Liver (tissue), 9 donors: ENCODE measurements around the gene HSD11B1L. TPM values are rescaled to one million over a fixed set of nuclear protein-coding genes. Genes with fewer than 3 reads are reported as not detected.

ENCODE experiments used
- DNase-seq: peaks from one replicate; pipeline ENCODE4 v3.0.0-alpha.2; 2017; ENCODE audit warnings: low spot score
- H3K27ac ChIP-seq, 2 donors: one replicate each; pipeline ENCODE4 v1.7.0; 2013; ENCODE audit warnings: inconsistent platforms in 2 of 2, low read length in 2 of 2, control low read depth in 1 of 2, low read depth in 1 of 2, mild to moderate bottlenecking in 1 of 2
- H3K27me3 ChIP-seq, 4 donors: one replicate each; pipeline versions ENCODE4 v1.6.1 to v1.7.0; 2013; ENCODE audit warnings: low read length in 3 of 4, inconsistent platforms in 1 of 4, mild to moderate bottlenecking in 1 of 4, moderate library complexity in 1 of 4; ENCODE audit not compliant: control insufficient read depth in 4 of 4, insufficient read depth in 4 of 4
- H3K36me3 ChIP-seq, 4 donors: one replicate each; pipeline versions ENCODE4 v1.6.1 to v1.7.0; 2013; ENCODE audit warnings: low read length in 3 of 4, mild to moderate bottlenecking in 3 of 4, low read depth in 1 of 4, moderate library complexity in 1 of 4; ENCODE audit not compliant: control insufficient read depth in 4 of 4, insufficient read depth in 3 of 4
- H3K4me1 ChIP-seq, 4 donors: one replicate each; pipeline versions ENCODE4 v1.6.1 to v1.7.0; 2013; ENCODE audit warnings: low read length in 3 of 4, mild to moderate bottlenecking in 3 of 4, moderate library complexity in 1 of 4; ENCODE audit not compliant: control insufficient read depth in 4 of 4, insufficient read depth in 4 of 4
- H3K4me3 ChIP-seq, 3 donors: one replicate each; pipeline versions ENCODE4 v1.6.1 to v1.7.0; 2013; ENCODE audit warnings: low read length in 3 of 3, control low read depth in 1 of 3, low read depth in 1 of 3, mild to moderate bottlenecking in 1 of 3
- H3K9ac ChIP-seq, 2 donors: one replicate each; pipeline ENCODE4 v1.7.0; 2013; ENCODE audit warnings: low read length in 2 of 2, mild to moderate bottlenecking in 2 of 2, moderate library complexity in 2 of 2, control low read depth in 1 of 2, low read depth in 1 of 2
- H3K9me3 ChIP-seq, 4 donors: one replicate each; pipeline versions ENCODE4 v1.6.1 to v1.7.0; 2013; ENCODE audit warnings: low read length in 3 of 4; ENCODE audit not compliant: control insufficient read depth in 4 of 4
- ATF3 ChIP-seq: IDR thresholded peaks from 2 replicates; pipeline ENCODE4 v1.6.1; 2016; ENCODE audit warnings: antibody characterized with exemption
- CTCF ChIP-seq: fragments of 150-350 bp; IDR thresholded peaks from 2 replicates; pipeline ENCODE4 v1.5.1; 2017; ENCODE audit warnings: improper control_type of control experiment, low read depth, low read length; ENCODE audit not compliant: missing input control
- EGR1 ChIP-seq, 2 donors: IDR thresholded peaks; 2 replicates each; pipeline ENCODE4 v1.6.1; 2016 to 2018; ENCODE audit warnings: antibody characterized with exemption in 2 of 2, low read depth in 2 of 2
- FOXA1 ChIP-seq: IDR thresholded peaks from 2 replicates; pipeline ENCODE4 v1.6.1; 2016; ENCODE audit warnings: antibody characterized with exemption
- FOXA2 ChIP-seq: IDR thresholded peaks from 2 replicates; pipeline ENCODE4 v1.6.1; 2016; ENCODE audit warnings: antibody characterized with exemption
- GABPA ChIP-seq, 2 donors: IDR thresholded peaks in 1 of 2; conservative IDR thresholded peaks in 1 of 2; 2 replicates each; pipeline ENCODE4 v1.6.1; 2016; ENCODE audit warnings: antibody characterized with exemption in 2 of 2, mild to moderate bottlenecking in 1 of 2, moderate library complexity in 1 of 2
- HNF4A ChIP-seq, 2 donors: conservative IDR thresholded peaks; 2 replicates each; pipeline ENCODE4 v1.6.1; 2016; ENCODE audit warnings: antibody characterized with exemption in 2 of 2, mild to moderate bottlenecking in 2 of 2
- HNF4G ChIP-seq: IDR thresholded peaks from 2 replicates; pipeline ENCODE4 v1.6.1; 2016; ENCODE audit warnings: antibody characterized with exemption
- JUND ChIP-seq, 2 donors: IDR thresholded peaks; 2 replicates each; pipeline ENCODE4 v1.6.1; 2016; ENCODE audit warnings: antibody characterized with exemption in 2 of 2
- MAX ChIP-seq: IDR thresholded peaks from 2 replicates; pipeline ENCODE4 v1.6.1; 2016; ENCODE audit warnings: antibody characterized with exemption
- NR2F2 ChIP-seq: IDR thresholded peaks from 2 replicates; pipeline ENCODE4 v1.6.1; 2016; ENCODE audit warnings: antibody characterized with exemption
- RAD21 ChIP-seq, 2 donors: IDR thresholded peaks; 2 replicates each; pipeline ENCODE4 v1.6.1; 2016; ENCODE audit warnings: antibody characterized with exemption in 2 of 2, mild to moderate bottlenecking in 2 of 2
- REST ChIP-seq: IDR thresholded peaks from 2 replicates; pipeline ENCODE4 v1.6.1; 2016; ENCODE audit warnings: antibody characterized with exemption, mild to moderate bottlenecking
- RXRA ChIP-seq, 2 donors: IDR thresholded peaks; 2 replicates each; pipeline ENCODE4 v1.6.1; 2017 to 2018; ENCODE audit warnings: antibody characterized with exemption in 2 of 2, mild to moderate bottlenecking in 1 of 2
- SP1 ChIP-seq: IDR thresholded peaks from 2 replicates; pipeline ENCODE4 v1.6.1; 2018; ENCODE audit warnings: antibody characterized with exemption, mild to moderate bottlenecking
- TAF1 ChIP-seq: conservative IDR thresholded peaks from 2 replicates; pipeline ENCODE4 v1.6.1; 2016; ENCODE audit warnings: antibody characterized with exemption, mild to moderate bottlenecking
- YY1 ChIP-seq: IDR thresholded peaks from 2 replicates; pipeline ENCODE4 v1.6.1; 2016; ENCODE audit warnings: antibody characterized with exemption, mild to moderate bottlenecking
- ZBTB33 ChIP-seq: IDR thresholded peaks from 2 replicates; pipeline ENCODE4 v1.6.1; 2016; ENCODE audit warnings: antibody characterized with exemption
- WGBS: extraction: QIAGEN DNeasy Blood & Tissue Kit; methylation state at CpG from one replicate; pipeline ENCODE4 v1.1.7; 2013; 5-methylcytosine and 5-hydroxymethylcytosine counted together
- polyA plus RNA-seq, 2 donors: library from polyadenylated mRNA; stranded (reverse) in 1 of 2; unstranded in 1 of 2; fragments of 200-250 nt in 1 of 2; fragments of >200 nt in 1 of 2; fragmentation: Nextera tagmentation in 1 of 2; extraction: Ambion mirVana in 1 of 2; gene quantifications; one replicate each; pipeline versions ENCODE4 v1.2.1 to v1.2.3, GENCODE V29; 2013 to 2015
- total RNA-seq, 2 donors: library from RNA; depleted of rRNA; stranded (reverse); fragments of >200 nt; gene quantifications; one replicate each; pipeline ENCODE4 v1.2.3, GENCODE V29; 2014
- donor health status: healthy.
- donor health status: healthy.
- donor health status: healthy.
- donor health status: healthy.
- donor health status: healthy.

Gene HSD11B1L
- total and polyA plus RNA-seq, 4 donors, result 1.3 to 2.5 (median 1.9) TPM

- peaks cover 9 to 42% (median 35%) of the 10 kb centered on the region in 4 donors for H3K36me3 ChIP-seq
- H3K27me3 ChIP-seq, result no peaks in the 10 kb centered on the region
- no peak overlapping the region for H3K9ac ChIP-seq
- no peak overlapping the region for H3K4me3 ChIP-seq
- DNase-seq, result no peak
- H3K4me1 ChIP-seq, result peaks cover 9 to 43% (median 32%) of the 10 kb centered on the region in 4 donors
- WGBS, result 92% methylated on average over 5 of the region's 5 CpGs
- H3K9me3 ChIP-seq, result no peaks in the 10 kb centered on the region
- TF ChIP-seq FOXA2 (no peak), HNF4G (no peak), CTCF (no peak), REST (no peak), JUND (IDR thresholded peaks at IDR 0.05) (no peak), GABPA (IDR thresholded peaks at IDR 0.05 in 1 of 2, conservative IDR thresholded peaks at IDR 0.05 in 1 of 2) (no peak), NR2F2 (no peak), MAX (no peak), TAF1 (no peak), RAD21 (IDR thresholded peaks at IDR 0.05) (no peak), ATF3 (no peak), ZBTB33 (no peak), FOXA1 (no peak), EGR1 (IDR thresholded peaks at IDR 0.05; ENCODE audit: low read depth in 2 of 2) (no peak), SP1 (no peak), RXRA (IDR thresholded peaks at IDR 0.05) (no peak), HNF4A (conservative IDR thresholded peaks at IDR 0.05) (no peak)
- H3K27ac ChIP-seq, result no peak overlapping the region
Measured at GRCh38 chr19:5645409-5645808, 35.4 kb upstream of the HSD11B1L start.

- Histone ChIP-seq H3K36me3 (peaks cover 14 to 53% (median 43%) of the 10 kb centered on the region in 4 donors), H3K27me3 (no peaks in the 10 kb centered on the region), H3K27ac (no peak overlapping the region), H3K9ac (no peak overlapping the region), H3K4me1 (peaks cover 9 to 39% (median 26%) of the 10 kb centered on the region in 4 donors), H3K9me3 (no peaks in the 10 kb centered on the region), H3K4me3 (no peak overlapping the region)
- 95% methylated on average over 4 of the region's 4 CpGs for WGBS
- DNase-seq, result no peak
- TF ChIP-seq EGR1 (IDR thresholded peaks at IDR 0.05; ENCODE audit: low read depth in 2 of 2), result no peak
- TF ChIP-seq TAF1, result no peak
- TF ChIP-seq CTCF, result no peak
- TF ChIP-seq HNF4G, result no peak
- TF ChIP-seq ZBTB33, result no peak
- TF ChIP-seq HNF4A (conservative IDR thresholded peaks at IDR 0.05), result no peak
- TF ChIP-seq NR2F2, result no peak
- no peak for TF ChIP-seq YY1
- no peak for TF ChIP-seq GABPA (IDR thresholded peaks at IDR 0.05 in 1 of 2, conservative IDR thresholded peaks at IDR 0.05 in 1 of 2)
- no peak for TF ChIP-seq SP1
- no peak for TF ChIP-seq FOXA1
- no peak for TF ChIP-seq MAX
- TF ChIP-seq JUND (IDR thresholded peaks at IDR 0.05), result no peak
- no peak for TF ChIP-seq FOXA2
Measured at GRCh38 chr19:5646703-5647102, 34.1 kb upstream of the HSD11B1L start.
